Measurements from ENCODE around the gene ELL2. TPM values are rescaled to one million over a fixed set of nuclear protein-coding genes. Genes with fewer than 3 reads are reported as not detected.

The ELL2 gene
- total and polyA plus RNA-seq, 2 of the 13 experiments (the other 11 are each of a cell fraction or from before 2014, with no cell fraction given), result 78.9 to 97.1 TPM

- TF ChIP-seq FOXO1 (CRISPR knock-in tag; IDR thresholded peaks at IDR 0.05) (peak; percentile 84), ZBTB43 (CRISPR knock-in tag; conservative IDR thresholded peaks at IDR 0.05) (peak; percentile 99), MIXL1 (CRISPR knock-in tag; IDR thresholded peaks at IDR 0.05) (peak; percentile 79; the same call in 1 of the 2 replicates), BCL6 (CRISPR knock-in tag; IDR thresholded peaks at IDR 0.05) (peak; percentile 74), ZBTB21 (CRISPR knock-in tag; IDR thresholded peaks at IDR 0.05) (no peak), ZBTB44 (CRISPR knock-in tag; IDR thresholded peaks at IDR 0.05) (no peak), HIVEP1 (CRISPR knock-in tag; IDR thresholded peaks at IDR 0.05) (no peak), SMAD3 (CRISPR knock-in tag; IDR thresholded peaks at IDR 0.05) (peak; percentile 69), ADNP (CRISPR knock-in tag; IDR thresholded peaks at IDR 0.05) (no peak), ZNF3 (CRISPR knock-in tag; IDR thresholded peaks at IDR 0.05) (no peak), JUND (CRISPR knock-in tag; IDR thresholded peaks at IDR 0.05) (peak; percentile 21; the same call in 1 of the 2 replicates), ZNF883 (CRISPR knock-in tag; IDR thresholded peaks at IDR 0.05; ENCODE audit: not compliant biosample characterization) (no peak), ARID2 (CRISPR knock-in tag; IDR thresholded peaks at IDR 0.05; ENCODE audit: borderline replicate concordance) (no peak), ZBTB4 (CRISPR knock-in tag; IDR thresholded peaks at IDR 0.05; ENCODE audit: borderline replicate concordance) (no peak), RCOR2 (CRISPR knock-in tag; IDR thresholded peaks at IDR 0.05) (peak; percentile 76), DMAP1 (CRISPR knock-in tag; IDR thresholded peaks at IDR 0.05) (peak; percentile 34; the same call in 1 of the 2 replicates), MIER2 (CRISPR knock-in tag; IDR thresholded peaks at IDR 0.05) (peak; percentile 32; the same call in 1 of the 2 replicates)
- TF ChIP-seq, protein P1, sequence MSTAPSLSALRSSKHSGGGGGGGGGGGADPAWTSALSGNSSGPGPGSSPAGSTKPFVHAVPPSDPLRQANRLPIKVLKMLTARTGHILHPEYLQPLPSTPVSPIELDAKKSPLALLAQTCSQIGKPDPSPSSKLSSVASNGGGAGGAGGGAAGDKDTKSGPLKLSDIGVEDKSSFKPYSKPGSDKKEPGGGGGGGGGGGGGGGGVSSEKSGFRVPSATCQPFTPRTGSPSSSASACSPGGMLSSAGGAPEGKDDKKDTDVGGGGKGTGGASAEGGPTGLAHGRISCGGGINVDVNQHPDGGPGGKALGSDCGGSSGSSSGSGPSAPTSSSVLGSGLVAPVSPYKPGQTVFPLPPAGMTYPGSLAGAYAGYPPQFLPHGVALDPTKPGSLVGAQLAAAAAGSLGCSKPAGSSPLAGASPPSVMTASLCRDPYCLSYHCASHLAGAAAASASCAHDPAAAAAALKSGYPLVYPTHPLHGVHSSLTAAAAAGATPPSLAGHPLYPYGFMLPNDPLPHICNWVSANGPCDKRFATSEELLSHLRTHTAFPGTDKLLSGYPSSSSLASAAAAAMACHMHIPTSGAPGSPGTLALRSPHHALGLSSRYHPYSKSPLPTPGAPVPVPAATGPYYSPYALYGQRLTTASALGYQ (CRISPR knock-in tag; IDR thresholded peaks at IDR 0.05), result peak; percentile 85
These were observed 8.2 kb upstream of the ELL2 start (continued) for GRCh38 chr5:95969651-95970358.

Data from HepG2 (cell line).